GM21447 (cell line): ENCODE results near the gene MASP1.
"Not testable (repeated sequence)": the region's sequence is repeated elsewhere in the genome, so short reads cannot be mapped to it uniquely, and the experiment has no call there.

Experiments
- ATAC-seq: cut with Tn5 transposase; IDR thresholded peaks from one replicate; pipeline ENCODE4 v1.9.1; 2021; ENCODE audit not compliant: unreplicated experiment

MASP1 gene

GRCh38 chr3:187236962-187237361 lies 54.6 kb downstream of the MASP1 start:
- no peak for ATAC-seq

- ATAC-seq: no peak
Observed at GRCh38 chr3:187230011-187230410, 61.5 kb downstream of the MASP1 start.

GRCh38 chr3:187228740-187229139 lies 62.8 kb downstream of the MASP1 start:
- no peak for ATAC-seq

- no peak for ATAC-seq
Observed at GRCh38 chr3:187227658-187228258, 63.8 kb downstream of the MASP1 start.

- no peak for ATAC-seq
Observed at GRCh38 chr3:187223799-187224198, 67.7 kb downstream of the MASP1 start.

- no peak for ATAC-seq
Observed at GRCh38 chr3:187222801-187223200, 68.7 kb downstream of the MASP1 start.

- ATAC-seq: no peak
Observed at GRCh38 chr3:187215460-187215859, 76.1 kb downstream of the MASP1 start.

GRCh38 chr3:187213616-187214015 lies 77.9 kb downstream of the MASP1 start:
- ATAC-seq: no peak

- ATAC-seq: no peak
Observed at GRCh38 chr3:187212705-187213104, 78.8 kb downstream of the MASP1 start.

- ATAC-seq: no peak
Observed at GRCh38 chr3:187212196-187212545, 79.4 kb downstream of the MASP1 start.

- no peak for ATAC-seq
Observed at GRCh38 chr3:187211532-187212195, 79.9 kb downstream of the MASP1 start.

GRCh38 chr3:187210545-187211327 lies 80.8 kb downstream of the MASP1 start:
- no peak for ATAC-seq

GRCh38 chr3:187210091-187210490 lies 81.4 kb downstream of the MASP1 start:
- ATAC-seq: no peak

- ATAC-seq: no peak
Observed at GRCh38 chr3:187209491-187209890, 82.0 kb downstream of the MASP1 start.

GRCh38 chr3:187208159-187208558 lies 83.4 kb downstream of the MASP1 start:
- ATAC-seq: no peak

- ATAC-seq: no peak
Observed at GRCh38 chr3:187207624-187208023, 83.9 kb downstream of the MASP1 start.

GRCh38 chr3:187207062-187207461 lies 84.5 kb downstream of the MASP1 start:
- no peak for ATAC-seq

GRCh38 chr3:187205683-187206082 lies 85.9 kb downstream of the MASP1 start:
- no peak for ATAC-seq

- not testable (repeated sequence) for ATAC-seq
Observed at GRCh38 chr3:187199463-187200050, 92.0 kb downstream of the MASP1 start.

GRCh38 chr3:187198490-187198889 lies 93.0 kb downstream of the MASP1 start:
- ATAC-seq: no peak

- no peak for ATAC-seq
Observed at GRCh38 chr3:187197335-187197649, 94.2 kb downstream of the MASP1 start, which contains the start of gene RTP1. RTP1 (plus strand) TSS chr3:187197486; CDS start chr3:187197516, 30 bp downstream.
